ENCODE results near the gene SLC4A4.

DNA sequence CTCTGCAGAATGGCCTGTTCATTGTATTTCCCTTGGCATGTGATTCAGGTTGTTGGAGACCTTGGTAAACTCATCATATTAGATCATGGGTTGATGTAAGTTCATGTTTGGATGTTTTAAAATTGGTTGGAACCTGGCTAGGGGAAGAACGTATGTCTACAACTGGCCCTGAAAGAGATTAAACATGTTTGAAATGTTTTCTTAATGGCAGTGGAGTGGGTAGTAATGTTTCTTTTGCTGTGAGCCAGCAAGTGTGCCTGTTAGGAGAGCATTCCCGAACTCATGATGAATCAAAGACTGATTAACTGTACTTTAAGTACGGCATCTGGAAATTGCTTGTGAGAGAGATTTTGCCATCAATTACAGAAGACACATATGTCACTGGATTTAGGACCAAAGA, 44.5 kb upstream of the SLC4A4 start:
- TF ChIP-seq, protein P1, sequence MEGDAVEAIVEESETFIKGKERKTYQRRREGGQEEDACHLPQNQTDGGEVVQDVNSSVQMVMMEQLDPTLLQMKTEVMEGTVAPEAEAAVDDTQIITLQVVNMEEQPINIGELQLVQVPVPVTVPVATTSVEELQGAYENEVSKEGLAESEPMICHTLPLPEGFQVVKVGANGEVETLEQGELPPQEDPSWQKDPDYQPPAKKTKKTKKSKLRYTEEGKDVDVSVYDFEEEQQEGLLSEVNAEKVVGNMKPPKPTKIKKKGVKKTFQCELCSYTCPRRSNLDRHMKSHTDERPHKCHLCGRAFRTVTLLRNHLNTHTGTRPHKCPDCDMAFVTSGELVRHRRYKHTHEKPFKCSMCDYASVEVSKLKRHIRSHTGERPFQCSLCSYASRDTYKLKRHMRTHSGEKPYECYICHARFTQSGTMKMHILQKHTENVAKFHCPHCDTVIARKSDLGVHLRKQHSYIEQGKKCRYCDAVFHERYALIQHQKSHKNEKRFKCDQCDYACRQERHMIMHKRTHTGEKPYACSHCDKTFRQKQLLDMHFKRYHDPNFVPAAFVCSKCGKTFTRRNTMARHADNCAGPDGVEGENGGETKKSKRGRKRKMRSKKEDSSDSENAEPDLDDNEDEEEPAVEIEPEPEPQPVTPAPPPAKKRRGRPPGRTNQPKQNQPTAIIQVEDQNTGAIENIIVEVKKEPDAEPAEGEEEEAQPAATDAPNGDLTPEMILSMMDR (IDR thresholded peaks at IDR 0.05): no peak
- TF ChIP-seq ZFX (IDR thresholded peaks at IDR 0.05; ENCODE audit: borderline replicate concordance): no peak

Measured in 22Rv1 (cell line).